DMS79 (cell line): ENCODE data around the gene PDE6C.

Experiments
- DNase-seq: peaks from one replicate; lab custom pipeline; 2025; lab: John Stamatoyannopoulos, UW

The PDE6C gene

GRCh38 chr10:93612311-93612710 is at the start of gene PDE6C:
PDE6C (plus strand) TSS chr10:93612537; CDS start chr10:93612726, 189 bp downstream.
- DNase-seq = no peak

- no peak for DNase-seq
Measured at GRCh38 chr10:93565446-93565845, 46.9 kb upstream of the PDE6C start.

- DNase-seq = no peak
Measured at GRCh38 chr10:93566435-93567276, 45.7 kb upstream of the PDE6C start, which contains the start of gene FFAR4. FFAR4 (plus strand) TSS chr10:93566665; CDS start chr10:93566721, 56 bp downstream.

- no peak for DNase-seq
Measured at GRCh38 chr10:93567277-93568104, 44.8 kb upstream of the PDE6C start.

- DNase-seq = no peak
Measured at GRCh38 chr10:93568105-93568390, 44.3 kb upstream of the PDE6C start.

- no peak for DNase-seq
Measured at GRCh38 chr10:93570383-93570782, 42.0 kb upstream of the PDE6C start.

GRCh38 chr10:93572606-93573005 is 39.7 kb upstream of the PDE6C start:
- DNase-seq = no peak

GRCh38 chr10:93573051-93573909 is 39.1 kb upstream of the PDE6C start:
- DNase-seq = no peak

- DNase-seq = no peak
Measured at GRCh38 chr10:93573924-93574323, 38.4 kb upstream of the PDE6C start.

GRCh38 chr10:93576888-93577287 is 35.4 kb upstream of the PDE6C start:
- DNase-seq = no peak

- no peak for DNase-seq
Measured at GRCh38 chr10:93577565-93577964, 34.8 kb upstream of the PDE6C start.

- DNase-seq = no peak
Measured at GRCh38 chr10:93579089-93579488, 33.2 kb upstream of the PDE6C start.

- DNase-seq = no peak
Measured at GRCh38 chr10:93579985-93580711, 32.2 kb upstream of the PDE6C start.

GRCh38 chr10:93580828-93581227 is 31.5 kb upstream of the PDE6C start:
- no peak for DNase-seq

GRCh38 chr10:93584445-93584844 is 27.9 kb upstream of the PDE6C start:
- DNase-seq = no peak

- DNase-seq = no peak
Measured at GRCh38 chr10:93589648-93590562, 22.4 kb upstream of the PDE6C start.

GRCh38 chr10:93590638-93591037 is 21.7 kb upstream of the PDE6C start:
- DNase-seq = no peak

- DNase-seq = no peak
Measured at GRCh38 chr10:93591065-93591808, 21.1 kb upstream of the PDE6C start.

- no peak for DNase-seq
Measured at GRCh38 chr10:93593254-93593653, 19.1 kb upstream of the PDE6C start.

- DNase-seq = no peak
Measured at GRCh38 chr10:93593749-93594148, 18.6 kb upstream of the PDE6C start.
